HK-2 (cell line): ENCODE measurements around the gene RNF112.
A peak's percentile ranks its signal among the peaks of the same experiment; 100 is the strongest.

Experiments
- DNase-seq: peaks from one replicate; pipeline ENCODE4 v3.0.0-alpha.2; 2018; ENCODE audit not compliant: unreplicated experiment

Gene RNF112

DNA sequence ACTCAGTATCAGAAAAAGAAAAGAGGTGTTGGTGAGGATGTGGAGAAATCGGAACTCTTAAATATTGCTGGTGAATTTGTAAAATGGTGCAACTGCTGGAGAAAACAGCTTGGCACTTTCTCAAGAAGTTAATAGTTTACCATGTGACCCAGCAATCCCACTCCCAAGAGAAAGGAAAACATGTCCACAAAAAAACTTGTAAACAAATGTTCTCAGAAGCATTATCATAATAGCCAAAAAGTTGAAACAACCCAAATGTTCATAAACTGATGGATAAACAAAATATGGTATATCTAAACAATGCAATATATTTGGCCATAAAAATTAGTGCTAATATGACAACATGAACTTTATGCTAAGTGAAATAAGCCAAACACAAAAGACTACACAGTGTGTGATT, 35.3 kb upstream of the RNF112 start:
- DNase-seq, result no peak

DNA sequence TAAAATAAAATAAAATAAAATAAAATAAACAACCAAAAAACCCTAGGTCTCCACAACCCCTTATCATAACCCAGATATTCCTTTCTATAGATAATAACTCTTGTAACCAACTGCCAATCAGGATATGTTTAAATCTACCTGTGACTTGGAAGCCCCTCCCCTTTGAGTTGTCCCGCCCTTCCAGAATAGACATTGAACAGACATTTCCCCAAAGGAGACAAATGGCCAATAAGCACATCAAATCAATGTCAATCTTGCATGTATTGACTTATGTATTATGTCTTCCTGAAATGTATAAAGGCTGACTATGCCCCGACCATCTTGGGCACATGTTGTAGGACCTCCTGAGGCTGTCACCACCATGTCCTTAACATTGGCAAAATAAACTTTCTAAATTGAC, 34.2 kb upstream of the RNF112 start:
- no peak for DNase-seq

DNA sequence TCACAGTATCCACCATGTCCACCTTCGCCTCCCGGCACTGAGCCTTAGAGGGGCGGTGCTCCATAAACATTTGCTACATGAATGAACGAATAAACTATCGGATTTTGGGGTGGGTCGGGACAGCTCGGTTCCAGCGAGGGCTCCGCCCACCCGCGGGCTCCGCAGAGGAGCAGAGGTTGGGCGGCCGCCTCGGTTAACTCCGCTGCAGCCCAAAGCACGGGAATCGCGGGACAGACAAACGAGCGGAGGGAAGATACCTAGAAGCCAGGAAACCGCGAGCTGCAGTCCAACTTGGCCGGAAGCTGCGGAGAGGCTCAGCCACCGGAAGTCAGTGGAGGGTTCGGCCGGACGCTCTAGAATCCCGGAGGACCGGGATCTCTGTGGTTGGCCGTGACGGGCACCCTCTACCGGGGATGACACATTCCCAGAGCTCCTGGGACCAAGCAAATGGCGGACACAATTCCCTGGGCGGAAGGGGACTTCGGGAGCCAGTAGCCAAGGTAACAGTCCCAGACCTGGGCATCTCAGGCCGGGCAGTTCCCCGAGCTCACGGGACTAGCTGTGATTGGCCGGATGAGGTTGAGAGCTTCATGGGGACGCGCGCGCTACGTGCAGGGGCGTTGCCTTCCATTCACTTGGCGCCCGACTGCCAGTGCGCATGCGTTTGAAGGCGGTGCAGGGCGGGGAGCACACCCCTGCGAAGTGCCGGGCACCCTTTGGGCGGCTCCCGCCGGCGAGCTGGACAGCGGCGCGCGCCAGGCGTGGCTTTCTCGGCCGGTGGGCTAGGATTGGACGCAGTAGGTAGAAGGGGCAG, 33.2 kb upstream of the RNF112 start:
- peak; percentile 99 for DNase-seq

DNA sequence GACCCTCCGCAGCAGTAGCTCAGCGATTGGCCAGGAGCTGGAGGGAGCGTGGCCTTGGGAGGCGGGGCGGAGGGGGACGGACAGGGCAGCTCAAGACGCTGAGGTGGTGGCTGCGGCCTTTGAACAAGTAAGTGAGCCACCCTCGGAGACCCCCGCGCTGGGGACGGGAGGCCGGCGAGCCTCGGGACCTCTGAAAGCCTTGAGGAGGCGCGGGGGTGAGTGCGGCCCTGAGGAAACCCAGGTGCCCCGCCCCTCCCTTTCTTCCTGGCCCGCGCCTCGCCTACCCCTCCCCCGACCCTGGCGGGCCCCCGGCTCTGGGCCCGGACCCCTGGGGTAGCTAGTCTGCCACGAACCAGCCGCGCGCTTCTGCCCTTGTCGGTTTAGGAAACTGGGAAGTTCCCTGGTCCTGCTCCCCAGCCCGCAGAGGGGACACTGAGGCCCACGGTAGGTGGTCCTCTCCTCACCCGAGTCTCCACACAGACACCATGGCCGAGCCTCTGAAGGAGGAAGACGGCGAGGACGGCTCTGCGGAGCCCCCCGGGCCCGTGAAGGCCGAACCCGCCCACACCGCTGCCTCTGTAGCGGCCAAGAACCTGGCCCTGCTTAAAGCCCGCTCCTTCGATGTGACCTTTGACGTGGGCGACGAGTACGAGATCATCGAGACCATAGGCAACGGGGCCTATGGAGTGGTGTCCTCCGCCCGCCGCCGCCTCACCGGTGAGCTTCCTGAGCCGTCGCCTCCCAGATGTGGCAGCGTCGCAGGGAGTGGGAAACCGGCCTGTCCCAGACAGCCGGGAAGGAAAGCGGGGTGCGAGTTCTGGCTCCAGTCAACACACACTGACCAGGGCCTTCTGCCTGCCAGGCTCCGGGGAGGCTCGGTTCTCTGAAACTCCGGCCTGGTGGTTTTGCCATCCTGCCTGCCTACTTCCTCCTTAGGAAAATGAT, 32.3 kb upstream of the RNF112 start, which contains the start of gene MAPK7:
Gene MAPK7 (plus strand): TSS at position 83 of the 945 bp plus-strand sequence. CDS start 403 bp downstream, at position 486.
- DNase-seq, result no peak

DNA sequence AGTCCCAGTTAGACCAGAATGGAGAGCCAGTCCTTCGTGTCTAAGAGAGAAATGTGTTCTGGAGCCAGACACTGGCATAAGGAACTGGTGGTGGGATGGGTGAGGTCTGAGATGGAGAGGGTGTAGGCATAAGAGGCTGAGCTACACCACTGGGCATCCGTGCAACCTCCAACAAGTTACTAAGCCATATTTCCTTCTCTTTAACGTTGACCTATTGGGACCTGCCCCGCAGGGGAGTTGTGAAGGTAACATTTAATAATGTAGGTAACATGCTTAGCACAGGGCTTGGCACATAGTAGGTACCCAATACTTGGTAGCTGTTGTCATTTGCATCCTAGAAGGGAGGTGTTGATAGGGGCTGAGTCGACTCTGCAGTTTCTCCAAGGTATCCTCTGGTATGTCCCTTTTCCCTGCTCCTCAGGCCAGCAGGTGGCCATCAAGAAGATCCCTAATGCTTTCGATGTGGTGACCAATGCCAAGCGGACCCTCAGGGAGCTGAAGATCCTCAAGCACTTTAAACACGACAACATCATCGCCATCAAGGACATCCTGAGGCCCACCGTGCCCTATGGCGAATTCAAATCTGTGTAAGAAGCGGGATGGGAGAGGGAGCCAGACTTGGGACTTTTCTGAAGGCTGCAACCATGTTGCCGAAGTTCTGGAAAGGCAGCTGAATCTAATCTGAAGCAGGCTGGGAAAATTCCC, 31.5 kb upstream of the RNF112 start:
- DNase-seq, result no peak

DNA sequence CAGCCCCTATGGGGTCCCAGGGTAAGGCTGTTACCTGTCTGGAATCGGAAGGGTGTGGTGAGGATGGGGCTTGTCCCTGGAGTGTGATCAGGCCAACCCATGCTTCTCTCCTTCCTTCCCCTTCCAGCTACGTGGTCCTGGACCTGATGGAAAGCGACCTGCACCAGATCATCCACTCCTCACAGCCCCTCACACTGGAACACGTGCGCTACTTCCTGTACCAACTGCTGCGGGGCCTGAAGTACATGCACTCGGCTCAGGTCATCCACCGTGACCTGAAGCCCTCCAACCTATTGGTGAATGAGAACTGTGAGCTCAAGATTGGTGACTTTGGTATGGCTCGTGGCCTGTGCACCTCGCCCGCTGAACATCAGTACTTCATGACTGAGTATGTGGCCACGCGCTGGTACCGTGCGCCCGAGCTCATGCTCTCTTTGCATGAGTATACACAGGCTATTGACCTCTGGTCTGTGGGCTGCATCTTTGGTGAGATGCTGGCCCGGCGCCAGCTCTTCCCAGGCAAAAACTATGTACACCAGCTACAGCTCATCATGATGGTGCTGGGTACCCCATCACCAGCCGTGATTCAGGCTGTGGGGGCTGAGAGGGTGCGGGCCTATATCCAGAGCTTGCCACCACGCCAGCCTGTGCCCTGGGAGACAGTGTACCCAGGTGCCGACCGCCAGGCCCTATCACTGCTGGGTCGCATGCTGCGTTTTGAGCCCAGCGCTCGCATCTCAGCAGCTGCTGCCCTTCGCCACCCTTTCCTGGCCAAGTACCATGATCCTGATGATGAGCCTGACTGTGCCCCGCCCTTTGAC, 30.3 kb upstream of the RNF112 start:
- no peak for DNase-seq

DNA sequence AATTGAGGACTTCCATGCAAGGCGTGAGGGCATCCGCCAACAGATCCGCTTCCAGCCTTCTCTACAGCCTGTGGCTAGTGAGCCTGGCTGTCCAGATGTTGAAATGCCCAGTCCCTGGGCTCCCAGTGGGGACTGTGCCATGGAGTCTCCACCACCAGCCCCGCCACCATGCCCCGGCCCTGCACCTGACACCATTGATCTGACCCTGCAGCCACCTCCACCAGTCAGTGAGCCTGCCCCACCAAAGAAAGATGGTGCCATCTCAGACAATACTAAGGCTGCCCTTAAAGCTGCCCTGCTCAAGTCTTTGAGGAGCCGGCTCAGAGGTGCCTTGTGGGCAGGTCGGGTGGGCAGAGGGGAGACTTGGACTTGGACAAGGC, 29.7 kb upstream of the RNF112 start:
- DNase-seq, result no peak

DNA sequence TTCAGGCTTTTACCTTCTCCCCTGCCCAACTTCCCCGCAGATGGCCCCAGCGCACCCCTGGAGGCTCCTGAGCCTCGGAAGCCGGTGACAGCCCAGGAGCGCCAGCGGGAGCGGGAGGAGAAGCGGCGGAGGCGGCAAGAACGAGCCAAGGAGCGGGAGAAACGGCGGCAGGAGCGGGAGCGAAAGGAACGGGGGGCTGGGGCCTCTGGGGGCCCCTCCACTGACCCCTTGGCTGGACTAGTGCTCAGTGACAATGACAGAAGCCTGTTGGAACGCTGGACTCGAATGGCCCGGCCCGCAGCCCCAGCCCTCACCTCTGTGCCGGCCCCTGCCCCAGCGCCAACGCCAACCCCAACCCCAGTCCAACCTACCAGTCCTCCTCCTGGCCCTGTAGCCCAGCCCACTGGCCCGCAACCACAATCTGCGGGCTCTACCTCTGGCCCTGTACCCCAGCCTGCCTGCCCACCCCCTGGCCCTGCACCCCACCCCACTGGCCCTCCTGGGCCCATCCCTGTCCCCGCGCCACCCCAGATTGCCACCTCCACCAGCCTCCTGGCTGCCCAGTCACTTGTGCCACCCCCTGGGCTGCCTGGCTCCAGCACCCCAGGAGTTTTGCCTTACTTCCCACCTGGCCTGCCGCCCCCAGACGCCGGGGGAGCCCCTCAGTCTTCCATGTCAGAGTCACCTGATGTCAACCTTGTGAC, 29.1 kb upstream of the RNF112 start:
- no peak for DNase-seq

DNA sequence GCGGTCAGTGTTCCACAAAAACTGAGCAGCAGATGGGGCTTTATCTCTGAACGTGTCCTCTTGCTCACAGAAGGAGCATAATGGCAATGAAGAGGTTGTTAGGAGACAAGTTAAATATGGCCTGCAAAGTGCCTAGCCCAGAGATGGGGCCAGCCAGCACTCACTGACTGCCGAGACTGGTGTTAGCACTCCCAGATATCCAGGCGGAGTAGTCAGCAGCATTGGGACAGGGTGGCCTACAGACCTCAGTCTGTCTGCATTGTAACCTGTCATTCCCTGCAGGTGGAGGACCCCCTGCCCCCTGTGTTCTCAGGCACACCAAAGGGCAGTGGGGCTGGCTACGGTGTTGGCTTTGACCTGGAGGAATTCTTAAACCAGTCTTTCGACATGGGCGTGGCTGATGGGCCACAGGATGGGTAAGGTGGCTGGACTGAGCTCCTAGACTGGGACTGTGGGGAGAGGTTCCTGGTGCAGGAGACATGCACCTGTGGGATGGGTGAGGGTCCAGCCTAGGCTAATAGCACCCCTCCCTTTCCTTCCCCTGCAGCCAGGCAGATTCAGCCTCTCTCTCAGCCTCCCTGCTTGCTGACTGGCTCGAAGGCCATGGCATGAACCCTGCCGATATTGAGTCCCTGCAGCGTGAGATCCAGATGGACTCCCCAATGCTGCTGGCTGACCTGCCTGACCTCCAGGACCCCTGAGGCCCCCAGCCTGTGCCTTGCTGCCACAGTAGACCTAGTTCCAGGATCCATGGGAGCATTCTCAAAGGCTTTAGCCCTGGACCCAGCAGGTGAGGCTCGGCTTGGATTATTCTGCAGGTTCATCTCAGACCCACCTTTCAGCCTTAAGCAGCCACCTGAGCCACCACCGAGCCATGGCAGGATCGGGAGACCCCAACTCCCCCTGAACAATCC, 28.2 kb upstream of the RNF112 start:
- no peak for DNase-seq

DNA sequence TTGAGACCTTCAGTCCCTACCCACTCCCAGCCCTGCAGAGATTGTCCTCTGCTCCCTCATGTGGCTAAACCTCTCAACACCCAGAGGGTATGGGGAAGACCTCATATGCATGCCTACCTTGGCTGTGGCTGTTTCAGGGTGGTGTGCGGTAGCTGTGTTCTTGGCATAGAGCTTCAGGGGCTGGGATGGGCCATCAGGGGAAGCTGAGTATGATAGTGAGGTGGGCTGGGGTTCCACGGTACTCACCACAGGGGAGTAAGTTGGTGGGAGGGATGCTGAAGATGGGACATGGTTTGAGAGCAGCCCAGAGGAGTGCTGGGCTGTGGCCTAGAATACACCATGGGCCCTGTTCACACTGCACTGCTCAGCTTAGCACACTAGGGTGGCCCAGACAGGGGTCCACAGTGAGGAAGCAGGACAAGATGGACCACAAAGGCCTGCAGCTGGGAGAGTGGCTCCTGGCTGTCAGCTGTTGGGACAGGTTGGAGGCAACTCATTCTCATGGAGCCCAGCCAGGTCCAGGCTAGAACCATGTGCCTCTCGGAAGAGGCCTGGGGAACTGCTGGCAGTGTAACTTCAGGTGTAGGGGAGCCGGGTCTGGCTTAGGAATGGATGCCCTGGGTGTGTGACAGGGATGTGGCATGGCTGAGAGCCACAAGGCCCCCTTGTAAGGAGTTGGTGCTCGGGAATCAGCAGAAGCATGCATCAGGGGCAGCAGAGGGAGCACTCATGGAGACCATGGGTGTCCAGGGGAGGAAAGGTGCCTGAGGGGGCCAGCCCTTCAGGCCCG, 27.2 kb upstream of the RNF112 start:
- DNase-seq, result no peak

DNA sequence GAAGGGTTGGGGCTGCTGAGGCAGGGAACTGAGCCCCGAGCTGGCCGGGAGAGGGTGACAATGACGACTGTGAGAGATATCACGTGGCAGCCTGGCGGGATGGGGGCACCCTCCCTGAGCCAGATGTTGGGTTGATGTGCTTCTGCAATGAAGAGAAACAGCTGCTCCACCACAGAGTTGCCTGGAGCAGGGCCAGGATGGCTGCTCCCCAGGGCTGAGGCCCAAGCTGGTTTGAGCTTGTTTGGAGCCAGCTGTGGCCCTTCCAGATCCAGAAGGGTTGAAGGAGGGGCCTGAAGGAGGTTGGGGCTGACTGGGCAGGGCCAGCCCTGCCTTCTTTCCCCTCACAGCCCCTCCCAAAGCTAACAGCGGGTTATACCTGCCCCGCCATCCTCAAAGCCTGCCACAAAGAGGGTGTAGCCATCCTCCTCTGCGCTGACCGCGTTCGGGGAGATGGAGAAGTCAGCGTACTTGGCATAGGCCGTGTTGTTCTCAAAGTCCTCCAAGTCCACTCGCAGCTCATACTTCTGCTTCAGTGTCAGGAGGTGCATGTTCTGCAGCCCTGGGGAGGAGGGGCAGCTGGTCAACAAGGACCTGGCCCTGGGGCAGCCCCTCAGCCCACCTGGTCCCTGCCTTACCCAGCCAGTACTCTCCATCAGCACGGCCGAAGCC, 26.2 kb upstream of the RNF112 start:
- no peak for DNase-seq

DNA sequence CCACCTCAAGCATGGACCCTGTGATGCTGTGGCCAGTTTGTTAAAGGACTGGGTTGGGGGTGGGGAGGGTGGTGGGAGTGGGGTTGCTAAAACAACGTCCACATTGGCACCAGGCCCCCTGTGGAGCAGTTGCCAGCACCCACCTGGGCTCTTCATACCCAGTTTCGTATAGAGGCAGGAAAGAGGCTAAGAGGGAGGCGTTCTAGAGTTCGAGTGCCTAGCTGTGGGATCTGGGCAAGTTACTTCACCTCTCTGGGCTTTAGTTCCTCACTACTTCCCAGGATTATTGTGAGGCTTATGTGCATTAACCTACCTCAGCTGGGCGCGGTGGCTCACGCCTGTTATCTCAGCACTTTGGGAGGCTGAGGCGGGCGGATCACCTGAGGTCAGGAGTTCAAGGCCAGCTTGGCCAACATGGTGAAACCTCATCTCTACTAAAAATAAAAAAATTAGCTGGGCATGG, 25.5 kb upstream of the RNF112 start:
- DNase-seq, result no peak

DNA sequence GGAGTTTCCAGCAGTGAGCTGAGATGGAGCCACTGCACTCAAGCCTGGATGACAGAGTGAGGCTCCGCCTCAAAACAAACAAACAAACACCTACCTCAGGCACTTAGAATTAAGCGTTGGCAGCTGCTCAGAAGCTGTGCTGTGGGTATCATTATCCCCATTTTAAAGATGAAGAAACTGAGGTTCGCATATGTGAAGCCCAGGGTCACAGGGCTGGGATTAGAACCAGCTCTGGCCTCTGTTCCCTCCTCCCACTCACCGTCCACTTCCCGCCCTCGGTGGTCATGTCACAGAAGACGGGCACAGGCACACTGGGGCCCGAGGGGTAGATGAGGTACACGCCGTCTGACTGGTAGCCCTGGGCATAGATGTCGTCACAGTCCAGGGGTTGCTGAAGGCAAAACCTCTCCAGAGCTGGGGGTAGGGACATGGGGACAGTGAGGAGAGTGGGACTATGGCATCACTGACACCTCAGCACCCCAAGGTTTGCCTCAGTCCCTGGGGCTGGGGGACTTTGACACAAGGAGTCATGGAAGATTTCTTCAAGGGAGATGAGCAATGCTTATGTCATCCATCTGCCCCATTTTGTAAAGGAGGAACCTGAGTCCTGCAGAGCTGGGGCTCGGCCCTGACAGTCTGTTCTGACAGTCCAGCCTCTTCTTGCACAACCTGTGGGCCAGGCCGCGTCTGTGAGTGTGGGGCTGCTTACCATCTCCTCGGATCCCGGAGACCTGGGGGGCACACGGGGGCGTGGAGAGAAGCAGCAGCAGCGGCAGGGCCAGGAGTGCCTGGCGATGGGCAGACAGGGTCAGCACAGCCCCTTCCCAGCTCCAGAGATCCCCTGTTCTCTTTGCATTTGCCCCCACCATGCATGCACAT, 24.7 kb upstream of the RNF112 start:
- DNase-seq, result peak; percentile 32

DNA sequence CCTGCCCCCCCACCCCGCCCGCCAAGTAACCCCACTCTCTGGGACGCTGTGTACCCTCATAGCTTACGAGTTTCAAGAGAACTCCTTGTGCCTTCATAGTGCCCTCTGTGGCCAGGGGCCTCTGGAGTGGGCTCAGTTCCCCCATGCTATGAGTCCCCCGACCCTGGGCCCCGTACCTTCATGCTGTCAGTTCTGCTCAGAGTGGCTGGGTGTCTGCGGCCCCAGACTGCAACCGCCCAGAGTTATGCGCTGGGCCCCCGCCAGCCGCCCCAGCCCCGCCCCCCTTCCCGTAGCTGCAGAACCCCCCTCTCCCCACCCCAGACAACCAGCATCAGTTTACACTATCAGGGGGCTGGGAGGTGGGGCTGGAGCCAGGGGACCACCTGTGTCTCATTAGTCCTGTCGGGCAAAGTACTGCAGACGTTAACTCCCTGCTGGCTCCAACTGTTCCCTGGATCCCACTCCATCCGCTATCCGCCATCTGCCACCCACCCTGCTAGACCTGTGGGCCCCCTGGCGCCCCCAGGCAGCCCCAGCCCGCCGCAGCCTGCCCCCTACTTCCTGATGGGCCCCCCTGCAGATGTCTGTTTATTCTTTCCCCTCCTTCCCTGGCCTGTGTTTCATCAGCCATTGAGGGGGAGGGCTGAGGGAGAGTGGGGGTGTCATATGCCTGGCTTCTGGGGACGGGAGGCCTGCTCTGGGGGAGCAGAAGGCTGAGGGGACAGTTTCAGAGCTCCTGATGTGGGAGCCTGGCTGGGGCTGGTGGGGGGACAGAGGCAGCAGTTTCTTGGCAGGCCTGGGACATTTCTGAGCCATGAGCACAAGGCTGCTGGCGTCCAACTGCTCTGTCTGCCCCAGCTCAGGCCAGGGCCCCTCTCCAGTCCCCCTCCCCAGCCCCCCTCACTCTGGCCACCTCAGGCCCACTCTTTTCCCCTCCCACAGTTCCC, 23.8 kb upstream of the RNF112 start, which contains the start of gene MFAP4:
Gene MFAP4 (minus strand): TSS at position 217 of the 947 bp plus-strand sequence. CDS start 35 bp downstream, at position 182.
- DNase-seq, result no peak

DNA sequence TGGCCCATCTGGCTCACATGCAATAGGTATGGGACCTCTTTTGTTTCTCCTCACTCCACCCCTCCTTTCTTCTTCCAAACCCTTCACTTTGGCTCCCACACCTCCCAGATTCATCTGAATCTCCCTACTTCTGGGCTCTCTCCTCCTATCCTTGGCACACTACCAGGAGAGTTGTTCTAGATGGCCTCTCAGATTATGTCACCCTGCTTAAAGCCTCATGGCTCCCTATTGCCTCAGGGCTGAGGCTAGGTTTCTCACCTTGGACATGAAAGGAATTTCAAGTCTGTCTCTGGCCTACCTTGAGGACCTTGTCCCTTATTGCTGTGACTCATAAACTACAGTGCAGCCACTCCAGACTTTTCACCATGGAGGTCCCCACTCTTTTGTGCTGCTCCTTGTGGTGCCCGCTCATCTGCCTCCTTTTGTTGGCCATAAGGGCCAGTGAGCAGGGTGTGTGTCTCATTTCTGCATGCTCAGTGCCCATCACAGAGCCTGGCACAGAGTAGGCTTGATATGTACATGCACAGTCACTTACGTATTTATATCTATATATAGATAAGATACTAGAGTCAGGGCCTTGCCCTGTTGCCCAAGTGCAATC, 23.0 kb upstream of the RNF112 start:
- DNase-seq, result no peak
